H7 (cell line): ENCODE measurements around the gene SLC6A17. TPM values are rescaled to one million over a fixed set of nuclear protein-coding genes. Genes with fewer than 3 reads are reported as not detected.

Experiments
- DNase-seq: peaks from one replicate; pipeline ENCODE4 v3.0.0; 2012
- H3K27me3 ChIP-seq: 2 replicates; pipeline ENCODE4 v1.6.0; 2011; ENCODE audit warnings: mild to moderate bottlenecking, low read length; ENCODE audit not compliant: control insufficient read depth, insufficient read depth
- H3K36me3 ChIP-seq: replicated peaks from 2 replicates; pipeline ENCODE4 v1.5.1; 2011; ENCODE audit warnings: low read length; ENCODE audit not compliant: control insufficient read depth, insufficient read depth
- H3K4me3 ChIP-seq: 2 replicates; pipeline ENCODE4 v1.5.1; 2011; ENCODE audit warnings: low read depth, mild to moderate bottlenecking, control low read depth, low read length, moderate library complexity; ENCODE audit not compliant: insufficient read depth
- total RNA-seq: library from RNA; depleted of rRNA; stranded (reverse); fragments of >200 nt; shearing (Covaris generic); gene quantifications from 2 replicates; pipeline ENCODE4 v1.2.3, GENCODE V29; 2014

The SLC6A17 gene
- total RNA-seq, 1 experiment from 2014 or later, result 0.17 TPM

DNA sequence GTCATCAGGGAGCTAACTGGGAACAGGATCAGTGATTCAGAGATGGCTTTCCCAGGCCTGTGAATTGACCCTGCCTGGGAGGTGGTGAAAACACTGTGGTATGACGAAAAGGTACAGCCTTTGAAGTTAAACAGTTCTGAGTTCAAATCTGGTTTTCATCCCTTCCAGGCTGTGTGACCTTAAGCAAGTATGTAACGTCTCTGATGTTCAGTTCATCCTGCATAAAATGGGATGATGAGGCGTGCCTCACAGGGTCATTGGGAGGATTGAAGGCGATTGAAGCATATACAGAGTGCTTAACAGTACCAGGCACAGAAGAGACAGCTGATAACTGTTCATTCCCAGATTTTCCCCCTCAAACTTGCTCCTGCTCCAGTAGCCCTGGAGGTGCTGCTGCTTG, 70.8 kb downstream of the SLC6A17 start:
- 0 out of 2 replicates have a peak, but pooled peaks cover 1% of the 10 kb centered on the region for H3K36me3 ChIP-seq
- no peak overlapping the region for H3K4me3 ChIP-seq
- H3K27me3 ChIP-seq, result no peaks in the 10 kb centered on the region; the same call in 1 of the 2 replicates
- DNase-seq, result no peak

GRCh38 chr1:110223127-110223526, 72.8 kb downstream of the SLC6A17 start:
- DNase-seq, result no peak
- H3K4me3 ChIP-seq, result no peak overlapping the region
- no peaks in the 10 kb centered on the region; the same call in 1 of the 2 replicates for H3K27me3 ChIP-seq
- H3K36me3 ChIP-seq, result peaks cover 1% of the 10 kb centered on the region; the same call in 1 of the 2 replicates

DNA sequence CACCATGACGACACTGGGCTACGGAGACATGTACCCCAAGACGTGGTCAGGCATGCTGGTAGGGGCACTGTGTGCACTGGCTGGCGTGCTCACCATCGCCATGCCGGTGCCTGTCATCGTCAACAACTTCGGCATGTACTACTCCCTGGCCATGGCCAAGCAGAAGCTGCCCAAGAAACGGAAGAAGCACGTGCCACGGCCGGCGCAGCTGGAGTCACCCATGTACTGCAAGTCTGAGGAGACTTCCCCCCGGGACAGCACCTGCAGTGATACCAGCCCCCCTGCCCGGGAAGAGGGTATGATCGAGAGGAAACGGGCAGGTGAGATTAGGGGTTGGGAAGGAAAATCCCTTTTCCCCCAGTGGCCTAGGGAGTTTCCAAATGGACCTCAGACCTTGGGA, 73.3 kb downstream of the SLC6A17 start:
- Histone ChIP-seq H3K36me3 (peaks cover 1% of the 10 kb centered on the region; the same call in 1 of the 2 replicates), H3K4me3 (no peak overlapping the region)

DNA sequence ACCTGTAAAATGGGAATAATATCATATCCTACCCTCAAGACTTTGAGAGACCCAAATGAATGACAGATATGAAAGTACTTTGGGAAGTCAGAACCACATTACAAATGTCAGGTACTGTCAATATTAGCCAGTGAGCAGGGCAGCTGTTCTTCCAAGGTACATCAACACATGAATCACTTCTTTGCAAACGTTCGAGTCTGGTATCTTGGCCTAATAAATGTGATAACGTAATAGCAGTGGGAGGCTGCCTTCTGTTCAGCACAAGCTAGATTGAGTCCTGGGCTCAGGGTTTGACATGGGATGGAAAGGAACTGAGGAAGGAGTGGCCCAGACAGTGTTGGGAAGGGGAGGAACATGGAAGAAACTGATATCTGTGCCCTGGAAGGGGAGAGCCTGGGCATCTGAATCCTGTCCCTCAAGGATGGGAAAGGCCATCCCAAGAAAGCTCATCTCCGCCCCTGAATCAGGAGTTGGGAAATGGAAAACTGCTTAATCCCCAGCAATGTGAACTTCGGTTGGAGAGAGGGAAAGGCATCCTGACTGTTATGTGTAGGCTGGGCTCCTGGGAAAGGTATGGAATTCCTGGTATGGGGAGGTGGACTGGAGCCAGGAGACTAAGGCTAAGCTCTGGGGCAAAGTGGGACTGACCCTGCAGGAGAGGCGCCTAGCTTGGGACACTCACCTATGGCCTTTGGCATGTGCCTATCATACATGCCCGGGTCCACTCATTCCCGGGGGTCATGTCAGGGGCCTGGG, 74.1 kb downstream of the SLC6A17 start:
- Histone ChIP-seq H3K4me3 (no peak overlapping the region), H3K36me3 (peaks cover 1% of the 10 kb centered on the region; the same call in 1 of the 2 replicates), H3K27me3 (no peaks in the 10 kb centered on the region)
- no peak for DNase-seq

More for the DNA sequence above, 73.3 kb downstream of the SLC6A17 start:
- no peaks in the 10 kb centered on the region; the same call in 1 of the 2 replicates for H3K27me3 ChIP-seq
- no peak for DNase-seq

- no peak for DNase-seq
- Histone ChIP-seq H3K27me3 (no peaks in the 10 kb centered on the region), H3K36me3 (peaks cover 1% of the 10 kb centered on the region; the same call in 1 of the 2 replicates), H3K4me3 (no peak overlapping the region)
Observed at GRCh38 chr1:110225212-110225611, 74.9 kb downstream of the SLC6A17 start.

DNA sequence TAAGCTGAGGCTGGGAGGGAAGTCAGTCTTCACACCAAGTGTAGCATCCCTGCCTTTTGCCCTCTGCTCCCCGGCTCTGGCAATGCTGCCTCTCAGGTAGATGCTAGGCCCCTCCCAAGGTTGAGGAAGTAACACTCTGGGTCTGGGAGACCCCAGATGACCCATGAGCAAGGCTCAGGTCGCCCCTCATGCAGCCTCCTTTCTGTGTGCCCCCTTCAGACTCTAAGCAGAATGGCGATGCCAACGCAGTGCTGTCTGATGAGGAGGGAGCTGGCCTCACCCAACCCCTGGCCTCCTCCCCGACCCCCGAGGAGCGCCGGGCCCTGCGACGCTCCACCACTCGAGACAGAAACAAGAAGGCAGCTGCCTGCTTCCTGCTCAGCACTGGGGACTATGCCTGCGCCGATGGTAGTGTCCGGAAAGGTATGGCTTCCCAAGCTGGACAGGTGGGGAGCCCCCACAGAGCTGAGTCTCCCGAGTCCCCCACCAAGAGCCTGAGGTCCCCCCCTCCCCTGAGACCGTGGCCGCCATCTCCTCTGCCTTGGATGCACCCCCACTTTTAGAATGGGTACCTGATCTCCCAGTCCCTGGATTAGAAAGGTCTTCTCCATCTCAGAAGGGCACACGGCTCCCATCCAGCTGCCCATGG, 75.6 kb downstream of the SLC6A17 start:
- no peaks in the 10 kb centered on the region for H3K27me3 ChIP-seq
- H3K36me3 ChIP-seq, result peaks cover 1% of the 10 kb centered on the region; the same call in 1 of the 2 replicates
- DNase-seq, result no peak
- H3K4me3 ChIP-seq, result no peak overlapping the region

- no peak for DNase-seq
- Histone ChIP-seq H3K4me3 (no peak overlapping the region), H3K27me3 (no peaks in the 10 kb centered on the region), H3K36me3 (peaks cover 2% of the 10 kb centered on the region)
Observed at GRCh38 chr1:110227774-110228173, 77.5 kb downstream of the SLC6A17 start.

GRCh38 chr1:110228381-110228780, 78.1 kb downstream of the SLC6A17 start:
- no peaks in the 10 kb centered on the region for H3K27me3 ChIP-seq
- H3K36me3 ChIP-seq, result peaks cover 2% of the 10 kb centered on the region
- DNase-seq, result no peak
- H3K4me3 ChIP-seq, result no peak overlapping the region

- peaks cover 1% of the 10 kb centered on the region for H3K36me3 ChIP-seq
- H3K4me3 ChIP-seq, result no peak overlapping the region
- DNase-seq, result no peak
- no peaks in the 10 kb centered on the region for H3K27me3 ChIP-seq
Observed at GRCh38 chr1:110228869-110229268, 78.6 kb downstream of the SLC6A17 start.

GRCh38 chr1:110229348-110230001, 79.2 kb downstream of the SLC6A17 start:
- peak; percentile 78 for DNase-seq
- Histone ChIP-seq H3K4me3 (no peak overlapping the region), H3K36me3 (peaks cover 1% of the 10 kb centered on the region), H3K27me3 (no peaks in the 10 kb centered on the region)

DNA sequence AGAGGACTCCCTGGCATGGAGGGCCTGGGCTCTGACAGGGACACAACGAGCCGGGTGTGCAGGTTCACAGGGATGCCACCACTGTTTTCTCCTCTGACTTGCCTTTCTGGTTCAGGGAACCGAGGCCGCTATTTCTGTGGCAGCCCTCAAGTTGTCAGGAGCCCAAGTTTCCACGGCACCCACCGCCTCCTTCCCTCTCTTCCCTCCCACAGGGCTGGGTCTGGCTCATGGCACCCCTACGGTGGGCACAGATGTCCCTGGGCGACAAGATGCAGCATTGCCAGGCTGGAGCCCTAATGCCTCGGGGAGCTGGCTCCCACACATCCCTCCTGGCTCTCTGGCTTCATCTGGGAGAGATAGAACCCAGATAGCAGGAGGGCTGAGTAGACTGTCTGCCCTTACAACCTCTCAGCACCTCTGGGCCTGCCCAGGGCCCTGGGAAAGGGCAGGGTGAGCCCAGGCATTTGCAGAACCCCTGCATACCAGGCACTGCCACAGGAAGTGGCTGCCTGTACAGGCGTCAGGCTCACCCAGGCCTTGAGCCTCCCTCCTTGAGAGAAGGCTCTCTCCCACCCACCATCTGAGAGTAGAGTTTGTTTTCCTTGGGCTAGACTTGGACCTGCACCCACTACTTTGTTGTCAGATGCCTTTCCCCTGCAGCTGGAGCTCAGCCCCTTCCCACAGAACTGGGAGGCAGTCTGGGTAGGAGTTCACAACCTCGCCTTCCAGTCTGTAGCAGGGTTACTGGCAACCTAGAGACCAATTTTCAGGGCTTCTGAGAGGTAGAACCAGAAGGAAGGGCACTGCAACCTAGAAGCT, 80.3 kb downstream of the SLC6A17 start:
- Histone ChIP-seq H3K36me3 (peaks cover 1% of the 10 kb centered on the region), H3K27me3 (no peaks in the 10 kb centered on the region), H3K4me3 (no peak overlapping the region)
- DNase-seq, result no peak

DNA sequence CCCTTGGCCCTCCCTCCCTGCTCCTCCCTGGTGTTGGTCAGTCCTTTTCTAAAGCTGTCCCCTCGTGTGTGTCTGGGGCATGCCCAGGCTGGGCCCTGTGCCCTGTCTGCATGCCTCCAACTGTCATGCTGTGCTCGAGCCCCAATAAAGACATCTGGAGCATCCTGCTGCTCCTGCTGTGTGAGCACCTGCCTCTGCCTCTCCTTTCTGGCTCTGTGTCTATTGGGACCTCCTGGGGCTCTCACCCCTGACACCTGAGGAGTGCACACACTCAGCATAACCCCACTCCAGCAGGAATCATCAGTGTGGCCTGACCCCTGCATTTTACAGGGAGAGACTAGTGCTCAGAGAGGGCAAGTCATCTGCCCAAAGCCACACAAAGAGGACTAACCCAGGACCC, 83.6 kb downstream of the SLC6A17 start:
- peaks cover 1% of the 10 kb centered on the region for H3K36me3 ChIP-seq
- H3K27me3 ChIP-seq, result no peaks in the 10 kb centered on the region
- DNase-seq, result peak; percentile 31
- no peak overlapping the region for H3K4me3 ChIP-seq

DNA sequence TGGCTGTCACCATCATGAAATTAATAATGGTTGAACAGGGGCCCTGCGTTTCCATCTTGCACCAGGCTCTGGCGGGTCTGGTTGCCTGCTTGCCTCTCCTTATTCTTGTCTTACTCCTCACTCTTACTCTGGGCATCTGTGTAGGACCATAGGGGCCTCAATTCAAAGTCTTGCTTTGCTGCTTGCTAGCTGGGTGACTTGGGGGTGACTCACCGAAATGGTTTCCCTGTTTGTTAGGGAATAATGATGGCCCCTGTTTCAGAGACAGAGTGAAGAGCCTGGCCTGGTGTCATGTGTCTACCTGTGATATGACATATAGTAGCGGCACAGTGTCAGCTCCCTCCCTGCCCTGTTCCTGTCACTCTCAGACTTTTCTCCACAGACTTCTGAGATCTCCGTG, 84.4 kb downstream of the SLC6A17 start:
- peak; percentile 19 for DNase-seq
- no peak overlapping the region for H3K4me3 ChIP-seq
- H3K36me3 ChIP-seq, result peaks cover 1% of the 10 kb centered on the region
- H3K27me3 ChIP-seq, result no peaks in the 10 kb centered on the region

DNA sequence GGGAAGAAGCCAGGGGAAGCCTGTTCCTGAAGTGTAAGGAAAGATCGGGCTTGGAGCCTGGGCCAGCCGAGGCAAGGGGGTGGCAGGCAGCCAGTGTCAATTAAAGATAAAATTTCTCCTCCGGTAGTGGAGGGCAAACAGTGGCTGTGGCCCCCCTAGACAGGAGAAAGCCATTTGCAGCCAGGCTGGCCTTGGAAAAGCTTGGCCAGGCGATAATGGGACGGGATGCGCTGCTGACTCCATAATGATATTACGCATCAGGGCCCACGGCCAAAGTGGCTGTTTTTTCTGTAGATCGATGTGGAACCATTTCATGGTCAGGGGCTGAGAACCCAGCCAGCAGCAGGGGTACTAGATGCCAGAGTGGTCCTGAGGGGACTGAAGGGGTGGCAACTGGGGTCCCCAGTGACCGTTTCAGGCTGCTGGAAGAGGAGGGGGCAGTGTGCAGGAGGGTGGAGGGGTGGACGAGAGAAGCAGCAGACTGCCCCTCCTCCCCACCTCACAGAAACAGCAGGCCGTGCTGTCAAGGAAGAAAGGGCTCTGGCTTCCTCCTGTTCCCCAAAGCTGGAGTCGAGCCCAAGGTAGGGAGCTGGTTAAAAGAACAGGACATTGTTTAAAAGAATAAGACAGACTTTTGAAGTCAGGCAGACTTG, 85.0 kb downstream of the SLC6A17 start:
- DNase-seq, result peak; percentile 59
- H3K36me3 ChIP-seq, result peaks cover 1% of the 10 kb centered on the region

More for the DNA sequence above, 85.0 kb downstream of the SLC6A17 start:
- H3K27me3 ChIP-seq, result no peaks in the 10 kb centered on the region
- no peak overlapping the region for H3K4me3 ChIP-seq
